Nephron (organoid): ENCODE measurements around the gene YIPF1.
"Not testable (repeated sequence)": the region's sequence is repeated elsewhere in the genome, so short reads cannot be mapped to it uniquely, and the experiment has no call there.

ENCODE experiments used
- H3K27ac Mint-ChIP-seq, 3 experiments: 2 replicates each; pipeline ENCODE4 v1.8.0; 2020; ENCODE audit warnings: mixed read lengths in 3 of 3, mild to moderate bottlenecking in 2 of 3, moderate library complexity in 1 of 3
- H3K27me3 Mint-ChIP-seq: 2 replicates; pipeline ENCODE4 v1.8.0; 2021; ENCODE audit warnings: low read depth, mild to moderate bottlenecking, moderate library complexity, mixed read lengths
- H3K36me3 Mint-ChIP-seq: 2 replicates; pipeline ENCODE4 v1.8.0; 2020; ENCODE audit warnings: low read depth, mixed read lengths
- H3K4me1 Mint-ChIP-seq: 2 replicates; pipeline ENCODE4 v1.8.0; 2020; ENCODE audit warnings: mixed read lengths
- H3K4me3 Mint-ChIP-seq, 3 experiments: 2 replicates each; pipeline ENCODE4 v1.8.0; 2020; ENCODE audit warnings: mild to moderate bottlenecking in 3 of 3, mixed read lengths in 3 of 3, moderate library complexity in 2 of 3
- H3K9me3 Mint-ChIP-seq: 2 replicates; pipeline ENCODE4 v1.8.0; 2020; ENCODE audit warnings: mixed read lengths
- CTCF ChIP-seq, 3 experiments: fragments of 200-600 bp; sonication (generic); IDR thresholded peaks; one replicate each; pipeline ENCODE4 v1.5.0; 2021; ENCODE audit warnings: antibody characterized with exemption in 3 of 3; ENCODE audit not compliant: unreplicated experiment in 3 of 3

YIPF1 gene

GRCh38 chr1:53821380-53821779 is 68.2 kb downstream of the YIPF1 start:
- TF ChIP-seq CTCF (IDR thresholded peaks at IDR 0.05; ENCODE audit: unreplicated experiment in 3 of 3) = no peak
- Mint-ChIP-seq H3K4me3 (no peak overlapping the region), H3K36me3 (peaks cover 49% of the 10 kb centered on the region), H3K4me1 (no peaks in the 10 kb centered on the region), H3K27me3 (no peaks in the 10 kb centered on the region), H3K27ac (no peak overlapping the region), H3K9me3 (peaks cover 6% of the 10 kb centered on the region)

GRCh38 chr1:53819387-53819786 is 70.2 kb downstream of the YIPF1 start:
- Mint-ChIP-seq H3K36me3 (peaks cover 57% of the 10 kb centered on the region), H3K4me1 (no peaks in the 10 kb centered on the region)
- TF ChIP-seq CTCF (IDR thresholded peaks at IDR 0.05; ENCODE audit: unreplicated experiment in 3 of 3) = no peak

GRCh38 chr1:53816584-53816983 is 73.0 kb downstream of the YIPF1 start:
- H3K4me1 Mint-ChIP-seq, H3K27ac Mint-ChIP-seq, H3K4me3 Mint-ChIP-seq, H3K27me3 Mint-ChIP-seq: not testable (repeated sequence)
- Mint-ChIP-seq H3K9me3 (peaks cover 42% of the 10 kb centered on the region), H3K36me3 (peaks cover 79% of the 10 kb centered on the region)

More at GRCh38 chr1:53819387-53819786, 70.2 kb downstream of the YIPF1 start:
- peaks cover 20% of the 10 kb centered on the region for H3K9me3 Mint-ChIP-seq
- no peaks in the 10 kb centered on the region for H3K27me3 Mint-ChIP-seq
- no peak overlapping the region for H3K4me3 Mint-ChIP-seq
- no peak overlapping the region for H3K27ac Mint-ChIP-seq

GRCh38 chr1:53815484-53815883 is 74.1 kb downstream of the YIPF1 start:
- Mint-ChIP-seq H3K36me3 (peaks cover 89% of the 10 kb centered on the region), H3K9me3 (peaks cover 43% of the 10 kb centered on the region)
- H3K4me3 Mint-ChIP-seq, H3K27ac Mint-ChIP-seq, H3K27me3 Mint-ChIP-seq, H3K4me1 Mint-ChIP-seq: not testable (repeated sequence)

- Mint-ChIP-seq H3K27me3 (no peaks in the 10 kb centered on the region), H3K36me3 (peaks cover 83% of the 10 kb centered on the region), H3K27ac (no peak overlapping the region), H3K4me3 (no peak overlapping the region), H3K4me1 (no peaks in the 10 kb centered on the region), H3K9me3 (peaks cover 38% of the 10 kb centered on the region)
- TF ChIP-seq CTCF (IDR thresholded peaks at IDR 0.05; ENCODE audit: unreplicated experiment in 3 of 3) = no peak
Observed at GRCh38 chr1:53811414-53811851, 78.2 kb downstream of the YIPF1 start.

- no peak overlapping the region for H3K4me3 Mint-ChIP-seq
- no peaks in the 10 kb centered on the region for H3K4me1 Mint-ChIP-seq
- no peak overlapping the region for H3K27ac Mint-ChIP-seq
- no peaks in the 10 kb centered on the region for H3K27me3 Mint-ChIP-seq
- TF ChIP-seq CTCF (IDR thresholded peaks at IDR 0.05; ENCODE audit: unreplicated experiment in 3 of 3) = no peak
- peaks cover 29% of the 10 kb centered on the region for H3K9me3 Mint-ChIP-seq
- H3K36me3 Mint-ChIP-seq = peaks cover 76% of the 10 kb centered on the region
Observed at GRCh38 chr1:53810497-53810896, 79.1 kb downstream of the YIPF1 start.

GRCh38 chr1:53810007-53810406 is 79.6 kb downstream of the YIPF1 start:
- no peak for TF ChIP-seq CTCF (IDR thresholded peaks at IDR 0.05; ENCODE audit: unreplicated experiment in 3 of 3)
- no peaks in the 10 kb centered on the region for H3K27me3 Mint-ChIP-seq
- H3K36me3 Mint-ChIP-seq = peaks cover 72% of the 10 kb centered on the region
- peaks cover 26% of the 10 kb centered on the region for H3K9me3 Mint-ChIP-seq
- H3K27ac Mint-ChIP-seq = no peak overlapping the region
- no peaks in the 10 kb centered on the region for H3K4me1 Mint-ChIP-seq
- no peak overlapping the region for H3K4me3 Mint-ChIP-seq
